ENCODE results near the gene MAP2K6. TPM values are rescaled to one million over a fixed set of nuclear protein-coding genes. Genes with fewer than 3 reads are reported as not detected.

MAP2K6 gene
- total RNA-seq, 1 experiment from 2014 or later, result 17.7 TPM

DNA sequence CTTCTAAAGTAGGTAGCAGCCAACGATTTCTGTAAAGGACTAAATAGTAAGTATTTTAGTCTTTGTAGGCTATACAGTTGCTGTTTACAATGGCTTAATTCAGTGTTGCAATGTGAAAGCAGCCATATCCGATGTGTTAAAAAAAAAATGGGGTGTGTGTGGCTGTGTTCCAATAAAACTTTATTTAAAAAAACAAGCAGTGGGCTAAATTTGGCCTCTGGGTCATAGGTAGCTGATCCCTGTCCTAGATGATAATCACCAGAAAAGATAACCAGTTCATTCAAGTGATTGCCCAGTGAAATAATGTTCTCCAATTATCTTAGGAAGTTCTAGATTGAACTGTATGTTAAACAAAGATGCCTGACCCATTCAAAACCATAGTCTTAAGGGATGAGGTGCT, 124.3 kb downstream of the MAP2K6 start:
- no peak overlapping the region for H4K8ac ChIP-seq (replicated peaks; ENCODE audit: insufficient read length, low read depth, low read length)
- no peak overlapping the region for H3K4me2 ChIP-seq (ENCODE audit: insufficient read depth, insufficient read length, low read length)
- TF ChIP-seq, protein P1, sequence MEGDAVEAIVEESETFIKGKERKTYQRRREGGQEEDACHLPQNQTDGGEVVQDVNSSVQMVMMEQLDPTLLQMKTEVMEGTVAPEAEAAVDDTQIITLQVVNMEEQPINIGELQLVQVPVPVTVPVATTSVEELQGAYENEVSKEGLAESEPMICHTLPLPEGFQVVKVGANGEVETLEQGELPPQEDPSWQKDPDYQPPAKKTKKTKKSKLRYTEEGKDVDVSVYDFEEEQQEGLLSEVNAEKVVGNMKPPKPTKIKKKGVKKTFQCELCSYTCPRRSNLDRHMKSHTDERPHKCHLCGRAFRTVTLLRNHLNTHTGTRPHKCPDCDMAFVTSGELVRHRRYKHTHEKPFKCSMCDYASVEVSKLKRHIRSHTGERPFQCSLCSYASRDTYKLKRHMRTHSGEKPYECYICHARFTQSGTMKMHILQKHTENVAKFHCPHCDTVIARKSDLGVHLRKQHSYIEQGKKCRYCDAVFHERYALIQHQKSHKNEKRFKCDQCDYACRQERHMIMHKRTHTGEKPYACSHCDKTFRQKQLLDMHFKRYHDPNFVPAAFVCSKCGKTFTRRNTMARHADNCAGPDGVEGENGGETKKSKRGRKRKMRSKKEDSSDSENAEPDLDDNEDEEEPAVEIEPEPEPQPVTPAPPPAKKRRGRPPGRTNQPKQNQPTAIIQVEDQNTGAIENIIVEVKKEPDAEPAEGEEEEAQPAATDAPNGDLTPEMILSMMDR (conservative IDR thresholded peaks at IDR 0.05), result no peak
- no peak overlapping the region for H3K27ac Mint-ChIP-seq
- no peaks in the 10 kb centered on the region for H3K9me3 ChIP-seq (ENCODE audit: control insufficient read depth, low read depth, low read length)
- H3K79me2 ChIP-seq (ENCODE audit: insufficient read depth, low read length), result no peaks in the 10 kb centered on the region
- no peaks in the 10 kb centered on the region for H3K9me3 Mint-ChIP-seq
- H2AFZ ChIP-seq (ENCODE audit: low read length), result no peak overlapping the region
- peaks cover under 1% of the 10 kb centered on the region; the same call in 1 of the 2 replicates for H3K4me1 ChIP-seq (ENCODE audit: insufficient read depth, low read length)
- H3K36me3 Mint-ChIP-seq (ENCODE audit: insufficient read depth in 1 of 3, low read depth in 3 of 3), result peaks cover 11 to 33% (median 12%) of the 10 kb centered on the region in 3 experiments; a peak in 5 of 7 replicates
- H3K14ac ChIP-seq (ENCODE audit: insufficient read depth, low read length), result no peak overlapping the region
- H3K27me3 ChIP-seq (ENCODE audit: insufficient read depth, low read length), result no peaks in the 10 kb centered on the region
- no CpG with 5 or more reads among the region's 2 CpGs for WGBS (ENCODE audit: extremely low coverage, insufficient read length, low lambda C conversion rate)
- no peak overlapping the region for H3K4me3 Mint-ChIP-seq
- H3K4me1 Mint-ChIP-seq, result peaks cover 8 to 15% of the 10 kb centered on the region in 2 experiments
- H3K27ac ChIP-seq (ENCODE audit: insufficient read length, low read depth, low read length), result no peak overlapping the region
- no peak overlapping the region for H3K18ac ChIP-seq (ENCODE audit: insufficient read length, low read depth, low read length)
- no peak overlapping the region for H2BK15ac ChIP-seq (ENCODE audit: low read depth, low read length)
- H3K23me2 ChIP-seq (ENCODE audit: insufficient read length, low read depth, low read length, poor library complexity, severe bottlenecking), result no peaks in the 10 kb centered on the region
- peak overlapping the region; percentile 55 for H2BK5ac ChIP-seq (ENCODE audit: insufficient read length, low read length)
- DNase-seq, result no peak
- no peak overlapping the region for H2BK12ac ChIP-seq (ENCODE audit: insufficient read length, low read depth, low read length)
- no peaks in the 10 kb centered on the region for H4K20me1 ChIP-seq (ENCODE audit: control insufficient read depth, insufficient read depth, insufficient read length)
- H3K56ac ChIP-seq (ENCODE audit: insufficient read length, low read depth, low read length), result no peak overlapping the region
- H4K5ac ChIP-seq (ENCODE audit: insufficient read length, low read depth, low read length), result no peak overlapping the region
- no peak overlapping the region for H2BK20ac ChIP-seq (ENCODE audit: low read depth, low read length, poor library complexity, severe bottlenecking)
- H3K27me3 Mint-ChIP-seq (ENCODE audit: low read depth), result no peaks in the 10 kb centered on the region
- H3K79me1 ChIP-seq (ENCODE audit: insufficient read depth, low read depth, low read length, poor library complexity, severe bottlenecking), result no peaks in the 10 kb centered on the region
- H3K9ac ChIP-seq (ENCODE audit: extremely low read depth, insufficient read length, low read length), result no peak overlapping the region
- no peak overlapping the region for H3K4ac ChIP-seq (ENCODE audit: low read depth, low read length)
- H4K91ac ChIP-seq (ENCODE audit: insufficient read length, low read depth, low read length), result no peak overlapping the region
- H3T11ph ChIP-seq (ENCODE audit: low read length), result no peak overlapping the region
- no peak overlapping the region for H3K23ac ChIP-seq (ENCODE audit: insufficient read length, low read depth, low read length)
- no peak overlapping the region for H2AK5ac ChIP-seq (ENCODE audit: insufficient read length, low read length)
- H2BK120ac ChIP-seq (ENCODE audit: low read depth, low read length, poor library complexity, severe bottlenecking), result no peak overlapping the region
